ENCODE results near the gene PIK3C2G. TPM values are rescaled to one million over a fixed set of nuclear protein-coding genes. Genes with fewer than 3 reads are reported as not detected.

PIK3C2G gene
- total RNA-seq, 1 donor from 2014 or later: 1.7 TPM

- Histone ChIP-seq H3K4me3 (no peak overlapping the region), H3K27me3 (no peaks in the 10 kb centered on the region), H3K4me1 (no peaks in the 10 kb centered on the region), H3K36me3 (no peaks in the 10 kb centered on the region), H3K9me3 (no peaks in the 10 kb centered on the region), H3K27ac (no peak overlapping the region)
- intact Hi-C loops (cut with DNase I): no loop called here
- no peak for DNase-seq (ENCODE audit: extremely low spot score in 2 of 2)
- TF ChIP-seq POLR2AphosphoS5 (IDR thresholded peaks at IDR 0.05; ENCODE audit: insufficient read depth in 1 of 2, low read depth in 1 of 2) (no peak), POLR2A (IDR thresholded peaks at IDR 0.05) (no peak), CTCF (IDR thresholded peaks at IDR 0.05) (no peak)
These were observed 435.8 kb downstream of the PIK3C2G start for GRCh38 chr12:18696971-18697602.

Other genes with a start within 250 kb of the PIK3C2G start
- gene RERGL, start 171.3 kb upstream of the PIK3C2G start, total RNA-seq: 1.2 TPM

Measured in vagina (tissue), 2 donors.